B cell (primary cell): Measurements from ENCODE around the gene AGTRAP. TPM values are rescaled to one million over a fixed set of nuclear protein-coding genes. Genes with fewer than 3 reads are reported as not detected.

Experiments used
- ATAC-seq: fragments of 200-7000 bp; cut with Tn5 transposase; one replicate; pipeline ENCODE4 v1.10.0; 2021; ENCODE audit warnings: low read depth, mild to moderate bottlenecking, moderate number of reproducible peaks, moderate library complexity
- CTCF ChIA-PET: fragments of 350-600 bp; sonication (Branson Sonifier 250); formaldehyde crosslinking; loops from one replicate; lab custom pipeline; 2021; ENCODE audit warnings: antibody characterized with exemption, inconsistent platforms; lab: Charles Lee
- POLR2A ChIA-PET: fragments of 350-600 bp; sonication (Branson Sonifier 250); formaldehyde crosslinking; loops from one replicate; lab custom pipeline; 2021; ENCODE audit warnings: antibody characterized with exemption; lab: Charles Lee
- DNase-seq: peaks from one replicate; pipeline ENCODE4 v3.0.0; 2013
- H2AFZ ChIP-seq: 2 replicates; pipeline ENCODE4 v1.6.1; 2012; ENCODE audit warnings: mild to moderate bottlenecking, low read depth, low read length; ENCODE audit not compliant: insufficient read depth, poor library complexity, severe bottlenecking
- H3K27ac ChIP-seq, 2 donors: 1 replicate in 1 of 2; 2 replicates in 1 of 2; pipeline ENCODE4 v1.5.1; 2012 to 2013; ENCODE audit warnings: low read length in 2 of 2, mild to moderate bottlenecking in 2 of 2, moderate library complexity in 1 of 2
- H3K27me3 ChIP-seq, 4 experiments: fragments of 200-600 bp in 1 of 4; sonication (generic) in 1 of 4; replicated peaks in 1 of 4; 1 replicate in 2 of 4; 2 replicates in 2 of 4; pipeline versions ENCODE4 v1.6.1 to v1.7.0; 2013 to 2016; ENCODE audit warnings: low read length in 3 of 4, mild to moderate bottlenecking in 2 of 4, mixed read lengths in 1 of 4, moderate library complexity in 1 of 4; ENCODE audit not compliant: insufficient read depth in 4 of 4, control insufficient read depth in 3 of 4; ENCODE audit errors: control extremely low read depth in 1 of 4
- H3K36me3 ChIP-seq, 2 experiments: replicated peaks in 1 of 2; 1 replicate in 1 of 2; 2 replicates in 1 of 2; pipeline versions ENCODE4 v1.6.1 to v1.7.1; 2013; ENCODE audit warnings: low read length in 1 of 2; ENCODE audit not compliant: insufficient read depth in 2 of 2, control insufficient read depth in 1 of 2; ENCODE audit errors: control extremely low read depth in 1 of 2, extremely low read depth in 1 of 2
- H3K4me1 ChIP-seq, 2 donors: fragments of 200-600 bp in 1 of 2; sonication (generic) in 1 of 2; 1 replicate in 1 of 2; 2 replicates in 1 of 2; pipeline versions ENCODE4 v1.5.1 to v1.6.1; 2013 to 2017; ENCODE audit warnings: low read length in 2 of 2; ENCODE audit not compliant: control insufficient read depth in 2 of 2, insufficient read depth in 2 of 2
- H3K4me2 ChIP-seq: replicated peaks from 2 replicates; pipeline ENCODE3; 2012; ENCODE audit warnings: mild to moderate bottlenecking, low read depth, low read length; ENCODE audit not compliant: poor library complexity, severe bottlenecking
- H3K4me3 ChIP-seq, 5 experiments: fragments of 200-600 bp in 1 of 5; sonication (generic) in 1 of 5; 1 replicate in 3 of 5; 2 replicates in 2 of 5; pipeline versions ENCODE4 v1.5.1 to v1.7.0; 2011 to 2016; ENCODE audit warnings: low read length in 4 of 5, mild to moderate bottlenecking in 4 of 5, low read depth in 2 of 5, control low read depth in 1 of 5, moderate library complexity in 1 of 5; ENCODE audit not compliant: insufficient read depth in 1 of 5; ENCODE audit errors: control extremely low read depth in 1 of 5, extremely low read depth in 1 of 5
- H3K79me2 ChIP-seq: fragments of 200-600 bp; sonication (generic); one replicate; pipeline ENCODE4 v1.6.0; 2016; ENCODE audit warnings: low read length; ENCODE audit not compliant: control insufficient read depth, insufficient read depth
- H3K9ac ChIP-seq: fragments of 200-600 bp; sonication (generic); 2 replicates; pipeline ENCODE4 v1.6.1; 2017; ENCODE audit warnings: mild to moderate bottlenecking, low read length, moderate library complexity
- H3K9me3 ChIP-seq, 3 donors: one replicate each; pipeline versions ENCODE4 v1.6.1 to v1.7.1; 2013; ENCODE audit warnings: low read length in 2 of 3; ENCODE audit not compliant: control insufficient read depth in 2 of 3, insufficient read depth in 1 of 3; ENCODE audit errors: control extremely low read depth in 1 of 3
- H4K20me1 ChIP-seq: 2 replicates; pipeline ENCODE4 v1.6.0; 2012; ENCODE audit warnings: mild to moderate bottlenecking, low read length; ENCODE audit not compliant: insufficient read depth, control insufficient read depth, poor library complexity, severe bottlenecking
- H3K27ac Mint-ChIP-seq: one replicate; pipeline ENCODE4 v1.8.0; 2021; ENCODE audit warnings: mixed read lengths
- H3K27me3 Mint-ChIP-seq: one replicate; pipeline ENCODE4 v1.8.0; 2021; ENCODE audit warnings: mixed read lengths
- H3K4me1 Mint-ChIP-seq: one replicate; pipeline ENCODE4 v1.8.0; 2021; ENCODE audit warnings: mixed read lengths
- H3K4me3 Mint-ChIP-seq: one replicate; pipeline ENCODE4 v1.8.0; 2021; ENCODE audit warnings: mixed read lengths
- H3K9me3 Mint-ChIP-seq: one replicate; pipeline ENCODE4 v1.8.0; 2022; ENCODE audit warnings: mixed read lengths; ENCODE audit not compliant: insufficient read depth
- EZH2 ChIP-seq: IDR thresholded peaks from 2 replicates; pipeline ENCODE4 v1.6.1; 2012; ENCODE audit warnings: borderline replicate concordance, low read depth, mild to moderate bottlenecking, moderate library complexity, low read length; ENCODE audit not compliant: insufficient read depth, poor library complexity, severe bottlenecking
- WGBS: methylation state at CpG from one replicate; pipeline ENCODE4 v1.1.5; 2013; ENCODE audit warnings: missing lambda C conversion rate; ENCODE audit not compliant: insufficient coverage; 5-methylcytosine and 5-hydroxymethylcytosine counted together
- intact Hi-C: fragments of 100-400 bp; cut with micrococcal nuclease; formaldehyde crosslinking; loops from one replicate; pipeline ENCODE4 v1.10.0; 2022
- polyA plus RNA-seq: library from polyadenylated mRNA; depleted of rRNA; stranded (reverse); fragments of >200 nt; gene quantifications from 2 replicates; pipeline ENCODE4 v1.2.3, GENCODE V29; 2012
- total RNA-seq, 2 donors: library from RNA; stranded (reverse); fragments of 120-200 nt in 1 of 2; gene quantifications; 1 replicate in 1 of 2; 2 replicates in 1 of 2; pipeline versions ENCODE4 v1.2.3 to v1.2.4, GENCODE V29; 2013 to 2022
- TF ChIP-seq, protein P1 (sequence below): fragments of 200-600 bp; IDR thresholded peaks from one replicate; pipeline ENCODE4 v1.8.0; 2022; ENCODE audit warnings: antibody characterized with exemption, mild to moderate bottlenecking

AGTRAP gene
- total and polyA plus RNA-seq, 2 donors (not counting 1 experiment from before 2014, with no cell fraction given), result 18.3 to 44.9 TPM

DNA sequence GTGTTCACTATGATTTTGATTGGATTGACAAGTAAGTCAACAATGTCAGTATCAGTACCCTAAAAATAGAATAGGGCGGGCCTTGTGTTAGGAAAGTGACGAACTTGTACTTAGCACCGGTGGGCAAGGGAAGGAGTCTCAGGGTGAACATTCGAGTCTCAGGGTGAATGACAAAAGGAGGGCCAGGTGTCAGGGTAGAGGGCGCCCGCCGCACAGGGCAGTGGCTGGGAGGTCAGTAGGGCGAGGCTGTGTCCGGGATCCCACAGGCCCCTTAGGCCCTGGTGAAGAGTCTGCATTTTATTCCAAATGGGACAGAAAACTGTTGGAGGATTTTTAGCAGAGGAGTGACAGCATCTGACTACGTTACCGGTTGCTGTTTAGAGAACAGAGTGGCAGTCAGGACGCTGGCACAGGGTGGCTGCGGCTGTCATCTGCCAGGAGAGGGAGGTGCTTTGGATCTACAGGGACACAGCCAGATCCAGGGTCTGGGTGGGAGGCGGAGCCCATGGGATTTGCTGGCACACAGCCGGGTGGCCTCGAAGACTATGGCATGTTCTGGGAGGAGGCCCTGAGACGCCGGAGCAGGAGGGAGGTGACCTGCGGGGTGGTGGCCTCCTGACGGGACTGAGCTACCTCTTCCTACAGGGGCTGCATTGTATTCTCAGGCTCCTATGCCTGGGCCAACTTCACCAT lies 11.0 kb downstream of the AGTRAP start:
- peaks cover 0 to 4% of the 10 kb centered on the region in 2 donors for H3K4me1 ChIP-seq
- Mint-ChIP-seq H3K4me1 (peaks cover 8% of the 10 kb centered on the region), H3K27ac (no peak overlapping the region), H3K9me3 (no peaks in the 10 kb centered on the region), H3K27me3 (no peaks in the 10 kb centered on the region), H3K4me3 (no peak overlapping the region)
- no peak for DNase-seq
- H3K36me3 ChIP-seq, result peaks cover 0 to 27% of the 10 kb centered on the region in 2 experiments
- no peak overlapping the region for H3K9ac ChIP-seq
- H4K20me1 ChIP-seq, result peaks cover 12% of the 10 kb centered on the region
- WGBS, result 93% methylated on average over 19 of the region's 20 CpGs
- no peak for TF ChIP-seq EZH2
- TF ChIP-seq, protein P1, sequence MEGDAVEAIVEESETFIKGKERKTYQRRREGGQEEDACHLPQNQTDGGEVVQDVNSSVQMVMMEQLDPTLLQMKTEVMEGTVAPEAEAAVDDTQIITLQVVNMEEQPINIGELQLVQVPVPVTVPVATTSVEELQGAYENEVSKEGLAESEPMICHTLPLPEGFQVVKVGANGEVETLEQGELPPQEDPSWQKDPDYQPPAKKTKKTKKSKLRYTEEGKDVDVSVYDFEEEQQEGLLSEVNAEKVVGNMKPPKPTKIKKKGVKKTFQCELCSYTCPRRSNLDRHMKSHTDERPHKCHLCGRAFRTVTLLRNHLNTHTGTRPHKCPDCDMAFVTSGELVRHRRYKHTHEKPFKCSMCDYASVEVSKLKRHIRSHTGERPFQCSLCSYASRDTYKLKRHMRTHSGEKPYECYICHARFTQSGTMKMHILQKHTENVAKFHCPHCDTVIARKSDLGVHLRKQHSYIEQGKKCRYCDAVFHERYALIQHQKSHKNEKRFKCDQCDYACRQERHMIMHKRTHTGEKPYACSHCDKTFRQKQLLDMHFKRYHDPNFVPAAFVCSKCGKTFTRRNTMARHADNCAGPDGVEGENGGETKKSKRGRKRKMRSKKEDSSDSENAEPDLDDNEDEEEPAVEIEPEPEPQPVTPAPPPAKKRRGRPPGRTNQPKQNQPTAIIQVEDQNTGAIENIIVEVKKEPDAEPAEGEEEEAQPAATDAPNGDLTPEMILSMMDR, result no peak
- H3K4me2 ChIP-seq, result no peak overlapping the region
- POLR2A ChIA-PET, result no interaction called here
- intact Hi-C loops, result no loop called here
- CTCF ChIA-PET, result no interaction called here
- no peak overlapping the region for H3K27ac ChIP-seq
- H3K27me3 ChIP-seq, result no peaks in the 10 kb centered on the region
- no peak overlapping the region for H2AFZ ChIP-seq
- no peaks in the 10 kb centered on the region for H3K9me3 ChIP-seq
- peaks cover 20% of the 10 kb centered on the region for H3K79me2 ChIP-seq
- ATAC-seq, result no peak
- no peak overlapping the region for H3K4me3 ChIP-seq
